ENCODE measurements around the gene FAR2.

GRCh38 chr12:29113101-29113500 is 36.0 kb upstream of the FAR2 start:
- TF ChIP-seq CTCF (conservative IDR thresholded peaks at IDR 0.05) (no peak), EZH2 (IDR thresholded peaks at IDR 0.05; ENCODE audit: low read depth) (no peak)
